Muscle layer of duodenum (tissue), 2 donors: Measurements from ENCODE around the gene CLMN.

ENCODE experiments used
- H3K27ac ChIP-seq: one replicate; pipeline ENCODE4 v1.7.0; 2013; ENCODE audit warnings: mild to moderate bottlenecking, low read length
- H3K27me3 ChIP-seq: one replicate; pipeline ENCODE4 v1.7.0; 2013; ENCODE audit warnings: low read depth, mild to moderate bottlenecking, control low read depth, low read length
- H3K36me3 ChIP-seq, 2 donors: one replicate each; pipeline ENCODE4 v1.7.0; 2013; ENCODE audit warnings: low read length in 2 of 2, control low read depth in 1 of 2, mild to moderate bottlenecking in 1 of 2; ENCODE audit not compliant: insufficient read depth in 2 of 2, control insufficient read depth in 1 of 2
- H3K4me1 ChIP-seq, 2 donors: one replicate each; pipeline ENCODE4 v1.7.0; 2013; ENCODE audit warnings: low read length in 2 of 2, mild to moderate bottlenecking in 2 of 2, control low read depth in 1 of 2, moderate library complexity in 1 of 2; ENCODE audit not compliant: insufficient read depth in 2 of 2, control insufficient read depth in 1 of 2
- H3K4me3 ChIP-seq, 2 donors: one replicate each; pipeline ENCODE4 v1.7.0; 2013; ENCODE audit warnings: low read length in 2 of 2, low read depth in 1 of 2, mild to moderate bottlenecking in 1 of 2
- H3K9me3 ChIP-seq, 2 donors: one replicate each; pipeline ENCODE4 v1.7.0; 2013; ENCODE audit warnings: low read length in 2 of 2, control low read depth in 1 of 2, mild to moderate bottlenecking in 1 of 2; ENCODE audit not compliant: control insufficient read depth in 1 of 2
- donor health status: healthy.

CLMN gene

DNA sequence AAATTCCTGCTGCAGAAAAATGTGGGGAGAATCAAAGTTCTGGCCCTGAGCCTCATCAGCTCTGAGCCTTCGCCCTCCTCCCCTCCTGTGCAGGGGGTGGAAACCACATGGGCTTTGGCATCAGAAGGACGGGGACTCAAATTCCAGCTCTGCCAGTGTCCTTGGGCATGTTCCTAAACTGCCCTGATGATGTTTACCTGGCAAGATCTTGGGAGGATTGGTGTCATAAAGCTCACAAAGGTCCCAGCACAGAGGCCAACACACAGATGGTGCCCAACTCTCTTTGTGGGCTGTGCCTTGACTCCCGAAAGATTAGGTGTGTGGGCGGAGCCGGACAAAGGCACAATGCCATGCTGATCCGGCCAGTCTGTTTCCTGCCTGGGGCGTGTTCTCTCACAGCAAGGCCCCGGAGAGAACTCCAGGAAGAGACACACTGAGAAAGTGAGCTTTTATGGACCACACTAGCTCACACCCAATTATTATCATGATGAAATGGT lies 20.5 kb upstream of the CLMN start:
- H3K27me3 ChIP-seq = no peaks in the 10 kb centered on the region
- no peaks in the 10 kb centered on the region for H3K9me3 ChIP-seq
- no peak overlapping the region for H3K4me3 ChIP-seq
- H3K36me3 ChIP-seq = no peaks in the 10 kb centered on the region
- peaks cover 0 to 5% of the 10 kb centered on the region in 2 donors for H3K4me1 ChIP-seq
- peak overlapping the region; percentile 36 for H3K27ac ChIP-seq

DNA sequence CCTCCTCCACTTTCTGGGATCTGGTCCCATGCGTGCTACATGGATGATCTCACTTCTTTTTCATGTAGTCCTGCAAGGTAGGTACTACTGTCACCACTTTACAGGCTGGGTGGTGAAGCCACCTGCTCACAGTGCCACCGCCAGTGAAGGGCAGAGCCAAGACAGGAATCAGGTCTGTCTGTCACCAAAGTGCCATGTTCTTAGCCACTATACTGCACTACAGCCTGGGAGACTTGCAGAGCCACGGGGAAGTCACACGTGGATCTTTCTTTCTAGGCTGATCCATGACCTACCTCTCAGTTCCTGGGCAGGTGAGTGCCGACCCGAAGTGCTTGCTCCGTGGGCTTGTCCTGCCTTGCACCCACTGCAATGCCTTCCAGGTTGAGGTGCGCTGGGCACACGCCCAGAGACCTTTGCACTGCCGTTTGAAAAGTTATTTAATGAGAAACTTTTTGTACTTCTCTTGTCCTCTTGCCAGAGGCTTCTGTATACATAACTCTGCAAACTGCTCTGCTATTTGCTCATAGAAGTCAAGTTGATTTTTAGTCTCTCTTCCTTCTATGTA lies 19.7 kb upstream of the CLMN start:
- Histone ChIP-seq H3K36me3 (no peaks in the 10 kb centered on the region), H3K27ac (peak overlapping the region; percentile 20), H3K4me3 (no peak overlapping the region), H3K9me3 (peaks cover 0 to 2% of the 10 kb centered on the region in 2 donors), H3K4me1 (peaks cover 0 to 5% of the 10 kb centered on the region in 2 donors), H3K27me3 (no peaks in the 10 kb centered on the region)

DNA sequence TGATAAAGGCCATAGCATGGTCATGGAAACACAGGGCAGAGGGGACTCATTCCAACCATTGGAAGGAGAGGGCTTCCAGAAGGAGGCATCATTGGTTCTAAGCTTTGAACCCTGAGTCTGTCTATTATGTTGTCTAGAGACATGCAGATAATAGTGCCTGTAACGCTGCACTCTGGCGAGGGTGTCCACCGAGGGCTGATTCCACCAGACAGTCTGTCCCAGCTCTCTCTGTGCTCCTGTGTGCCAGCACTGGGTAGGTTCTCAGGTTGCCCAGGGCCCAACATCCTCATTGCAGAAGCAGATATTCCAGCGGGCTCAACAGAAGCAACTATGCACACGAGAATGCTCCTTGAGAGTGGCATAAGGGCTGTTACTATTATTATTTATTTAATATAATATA lies 18.7 kb upstream of the CLMN start:
- no peak overlapping the region for H3K27ac ChIP-seq
- H3K36me3 ChIP-seq = no peaks in the 10 kb centered on the region

DNA sequence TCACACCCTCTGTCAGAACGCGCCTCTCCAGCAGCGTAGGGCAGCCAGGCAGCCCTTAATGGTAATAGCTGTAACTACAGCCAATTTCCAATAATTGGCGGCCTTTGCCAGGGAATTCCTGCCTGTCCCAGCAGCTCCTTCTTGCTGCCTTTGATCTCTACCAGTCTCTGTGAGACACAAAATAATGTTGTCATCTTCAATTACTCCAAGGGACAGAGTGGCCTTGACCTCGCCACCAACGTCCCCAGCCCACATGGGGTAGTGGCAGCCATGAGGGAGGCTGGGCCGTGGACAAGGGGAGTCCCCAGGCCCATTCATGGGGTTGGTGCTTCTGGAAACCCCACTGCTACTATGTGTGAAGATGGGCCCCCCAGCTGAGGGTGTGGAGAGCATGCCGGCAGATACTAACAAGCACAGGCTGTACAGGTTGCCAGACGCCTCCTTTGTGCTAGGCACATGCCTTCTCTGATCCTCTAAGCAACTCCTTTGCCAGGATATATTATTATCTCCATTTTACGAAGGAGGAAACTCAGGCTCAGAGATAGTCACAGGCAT lies 17.4 kb upstream of the CLMN start:
- Histone ChIP-seq H3K4me3 (no peak overlapping the region), H3K4me1 (peaks cover 0 to 5% of the 10 kb centered on the region in 2 donors), H3K36me3 (no peaks in the 10 kb centered on the region), H3K27me3 (no peaks in the 10 kb centered on the region), H3K27ac (no peak overlapping the region), H3K9me3 (peaks cover 0 to 2% of the 10 kb centered on the region in 2 donors)

More for the DNA sequence above, 18.7 kb upstream of the CLMN start:
- Histone ChIP-seq H3K9me3 (peaks cover 0 to 2% of the 10 kb centered on the region in 2 donors), H3K4me3 (no peak overlapping the region), H3K27me3 (no peaks in the 10 kb centered on the region), H3K4me1 (peaks cover 0 to 5% of the 10 kb centered on the region in 2 donors)

DNA sequence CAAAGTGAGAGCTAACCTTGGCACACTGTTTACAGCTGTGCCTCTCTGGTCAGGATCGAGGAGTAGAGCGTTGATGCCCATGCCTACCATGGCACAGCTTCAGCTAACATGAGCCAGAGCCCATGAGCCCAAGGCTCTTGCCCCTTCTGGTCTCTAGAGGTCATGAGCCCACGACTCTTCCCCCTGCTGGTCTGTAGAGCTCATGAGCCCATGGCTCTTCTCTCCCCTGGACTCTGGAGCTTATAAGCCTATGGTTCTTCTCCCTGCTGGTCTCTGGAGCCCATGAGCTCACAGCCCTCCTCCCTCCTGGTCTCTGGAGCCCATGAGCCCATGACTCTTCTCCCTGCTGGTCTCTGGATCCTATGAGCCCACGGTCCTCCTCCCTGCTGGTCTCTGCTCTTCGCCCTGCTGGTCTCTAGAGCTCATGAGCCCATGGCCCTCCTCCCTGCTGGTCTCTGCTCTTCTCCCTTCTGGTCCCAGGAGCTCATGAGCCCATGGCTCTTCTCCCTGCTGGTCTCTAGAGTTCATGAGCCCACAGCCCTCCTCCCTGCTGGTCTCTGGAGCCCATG lies 16.6 kb upstream of the CLMN start:
- H3K27me3 ChIP-seq = no peaks in the 10 kb centered on the region
- no peaks in the 10 kb centered on the region for H3K36me3 ChIP-seq
- peaks cover 0 to 2% of the 10 kb centered on the region in 2 donors for H3K9me3 ChIP-seq
- no peak overlapping the region for H3K4me3 ChIP-seq
- no peak overlapping the region for H3K27ac ChIP-seq
- H3K4me1 ChIP-seq = peaks cover 0 to 5% of the 10 kb centered on the region in 2 donors

DNA sequence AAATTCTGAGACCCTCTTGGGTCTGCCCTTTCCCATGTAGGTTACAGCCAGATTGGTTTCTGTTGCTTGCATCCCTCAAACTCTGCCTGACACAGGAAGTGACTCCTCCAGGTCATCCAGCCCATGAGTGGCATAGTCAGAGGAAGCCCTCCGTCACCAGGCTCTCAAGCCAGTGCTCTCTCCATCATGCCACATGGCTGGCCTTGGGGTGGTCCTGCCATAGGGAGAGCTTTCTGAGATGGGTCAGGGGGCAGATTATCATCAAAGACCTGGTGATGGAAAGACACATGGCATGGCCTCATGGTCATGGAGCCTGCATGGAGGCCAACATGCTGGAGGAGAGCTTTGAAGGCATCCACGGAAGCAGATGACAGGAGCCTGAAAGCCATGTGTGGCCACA lies 15.4 kb upstream of the CLMN start:
- Histone ChIP-seq H3K9me3 (peaks cover 0 to 2% of the 10 kb centered on the region in 2 donors), H3K4me1 (peaks cover 0 to 2% of the 10 kb centered on the region in 2 donors), H3K27me3 (no peaks in the 10 kb centered on the region), H3K4me3 (no peak overlapping the region), H3K27ac (no peak overlapping the region), H3K36me3 (no peaks in the 10 kb centered on the region)

DNA sequence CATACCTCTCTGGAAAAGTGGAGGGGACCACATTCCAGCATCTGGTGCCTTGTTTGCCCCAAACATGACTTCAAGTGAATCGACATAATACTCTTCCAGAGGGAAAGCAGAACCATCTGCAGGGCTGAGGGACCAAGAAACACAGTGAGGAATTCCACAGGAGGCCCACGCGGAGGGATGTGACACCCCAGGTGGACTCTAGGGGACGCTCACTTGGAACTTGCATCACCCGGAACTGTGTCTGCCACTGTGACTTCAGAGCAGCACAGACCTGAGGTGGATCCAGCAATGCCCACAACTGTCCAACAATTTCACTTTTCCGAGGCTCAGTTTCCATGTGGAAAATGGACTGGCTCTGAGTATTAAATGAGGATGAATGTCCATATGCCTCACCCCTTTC lies 14.3 kb upstream of the CLMN start:
- H3K27me3 ChIP-seq = no peaks in the 10 kb centered on the region
- no peaks in the 10 kb centered on the region for H3K4me1 ChIP-seq
- H3K9me3 ChIP-seq = peaks cover 0 to 2% of the 10 kb centered on the region in 2 donors
- H3K36me3 ChIP-seq = no peaks in the 10 kb centered on the region
- no peak overlapping the region for H3K4me3 ChIP-seq
- H3K27ac ChIP-seq = no peak overlapping the region

DNA sequence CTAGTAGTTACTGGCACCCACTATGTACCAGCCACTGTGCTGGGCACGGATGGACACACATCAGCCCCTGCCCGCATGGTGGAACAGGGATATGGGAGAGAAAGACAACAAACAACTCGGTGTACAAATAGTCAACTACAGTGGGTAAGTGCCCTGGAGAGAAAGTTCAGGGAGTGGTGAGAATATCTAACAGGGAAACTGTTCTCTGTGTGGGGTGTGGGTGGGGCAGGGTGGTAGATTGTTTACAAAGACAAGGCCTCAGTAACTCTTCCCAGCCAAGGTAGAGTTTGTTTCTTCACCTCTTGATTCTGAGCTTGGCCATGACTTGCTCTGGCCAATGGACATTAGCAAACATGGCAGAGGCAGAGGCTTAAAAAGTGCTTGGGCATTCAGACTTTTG lies 12.9 kb upstream of the CLMN start:
- Histone ChIP-seq H3K36me3 (no peaks in the 10 kb centered on the region), H3K27me3 (no peaks in the 10 kb centered on the region), H3K4me3 (no peak overlapping the region), H3K9me3 (peaks cover 0 to 2% of the 10 kb centered on the region in 2 donors), H3K4me1 (no peaks in the 10 kb centered on the region), H3K27ac (peak overlapping the region; percentile 36)

DNA sequence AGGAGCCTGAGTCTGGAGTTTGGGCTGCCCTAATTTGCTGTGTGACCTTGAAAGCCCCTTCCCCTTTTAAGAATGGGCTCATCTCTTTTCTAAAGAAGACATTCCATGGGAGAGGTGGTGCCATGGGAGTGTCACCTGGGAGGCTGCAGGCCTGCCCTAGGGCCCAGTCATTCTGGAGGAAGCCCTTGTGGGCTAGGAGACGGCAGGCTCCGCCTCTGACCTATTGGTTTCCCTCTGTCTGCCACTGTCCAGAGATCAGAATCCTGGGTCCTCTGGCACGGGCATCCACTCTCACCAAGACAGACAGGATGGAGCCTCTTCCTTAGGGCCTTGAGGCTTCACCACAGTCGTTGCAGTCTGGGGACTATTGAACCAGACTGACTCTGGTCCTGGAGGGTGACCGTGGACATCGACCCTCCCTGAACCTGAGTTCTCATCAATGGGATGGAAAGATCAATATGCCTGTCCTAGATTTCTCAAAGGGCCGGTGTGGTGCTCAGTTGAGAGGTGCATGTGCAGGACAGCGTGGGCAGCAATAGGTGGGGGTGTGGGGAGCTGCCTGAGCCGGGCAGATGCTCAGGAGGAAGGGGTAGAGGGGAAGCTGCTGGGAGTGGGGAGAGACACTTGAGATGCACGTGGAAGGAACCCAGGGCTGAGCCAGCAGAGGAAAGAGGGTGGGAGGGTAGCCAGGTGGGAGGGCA lies 12.2 kb upstream of the CLMN start:
- Histone ChIP-seq H3K27me3 (no peaks in the 10 kb centered on the region), H3K4me1 (no peaks in the 10 kb centered on the region), H3K4me3 (no peak overlapping the region), H3K27ac (no peak overlapping the region), H3K36me3 (no peaks in the 10 kb centered on the region), H3K9me3 (peaks cover 0 to 2% of the 10 kb centered on the region in 2 donors)

DNA sequence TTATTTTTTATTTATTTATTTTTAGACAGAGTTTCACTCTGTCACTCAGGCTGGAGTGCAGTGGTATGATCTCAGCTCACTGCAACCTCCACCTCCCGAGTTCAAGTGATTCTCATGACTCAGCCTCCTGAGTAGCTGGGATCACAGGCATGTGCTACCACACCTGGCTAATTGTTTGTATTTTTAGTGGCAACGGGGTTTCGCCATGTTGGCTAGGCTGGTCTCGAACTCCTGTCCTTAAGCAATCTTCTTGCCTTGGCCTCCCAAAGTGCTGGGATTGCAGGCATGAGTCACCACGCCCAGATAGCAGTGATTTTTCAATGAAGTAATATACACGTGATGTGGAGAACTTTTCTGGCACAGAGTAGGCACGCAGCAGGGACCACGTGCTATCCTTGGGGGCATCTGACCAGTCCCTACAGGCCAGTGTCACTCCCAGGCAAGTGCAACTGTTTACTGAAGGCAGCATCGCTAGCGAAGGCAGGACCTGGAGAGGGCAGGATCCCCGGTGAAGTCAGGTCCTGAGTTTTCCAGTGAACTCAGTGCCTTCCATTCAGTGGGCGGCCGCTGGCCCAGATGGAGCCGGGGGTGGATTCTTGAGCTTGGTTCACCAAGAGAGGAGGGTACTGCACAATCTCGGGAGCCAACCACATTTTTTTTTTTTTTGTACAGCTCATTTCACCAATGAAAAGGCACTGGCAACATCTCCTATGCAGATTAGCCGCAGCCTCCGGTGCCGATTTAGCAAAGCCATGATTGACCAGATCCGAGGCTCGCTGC lies 11.1 kb upstream of the CLMN start:
- H3K36me3 ChIP-seq = no peaks in the 10 kb centered on the region
- no peak overlapping the region for H3K27ac ChIP-seq

DNA sequence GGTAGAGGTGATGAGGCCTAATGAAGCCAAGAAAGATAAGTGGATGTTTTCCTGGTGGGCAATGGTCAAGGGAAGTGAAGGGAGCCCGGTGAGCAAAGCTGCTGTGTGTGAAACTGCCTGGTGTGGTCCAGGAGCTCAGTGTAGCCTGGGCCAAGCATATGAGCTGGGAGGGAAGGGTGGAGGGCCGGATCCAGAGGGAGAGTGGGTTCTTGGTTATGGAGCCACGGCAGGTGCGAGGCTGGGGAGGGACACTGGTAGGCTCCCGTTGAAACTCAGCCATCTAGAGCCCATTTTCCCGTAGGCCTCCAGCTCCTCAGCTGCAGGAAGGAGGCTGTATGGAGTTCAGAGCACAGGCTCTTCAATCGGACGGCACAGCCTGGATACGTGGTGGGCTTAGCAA lies 10.2 kb upstream of the CLMN start:
- no peaks in the 10 kb centered on the region for H3K27me3 ChIP-seq
- H3K27ac ChIP-seq = no peak overlapping the region
- no peak overlapping the region for H3K4me3 ChIP-seq
- H3K36me3 ChIP-seq = no peaks in the 10 kb centered on the region
- H3K4me1 ChIP-seq = no peaks in the 10 kb centered on the region
- peaks cover 0 to 1% of the 10 kb centered on the region in 2 donors for H3K9me3 ChIP-seq

More for the DNA sequence above, 11.1 kb upstream of the CLMN start:
- no peak overlapping the region for H3K4me3 ChIP-seq
- no peaks in the 10 kb centered on the region for H3K4me1 ChIP-seq
- H3K9me3 ChIP-seq = peaks cover 0 to 2% of the 10 kb centered on the region in 2 donors
- no peaks in the 10 kb centered on the region for H3K27me3 ChIP-seq
